CD4-positive, alpha-beta memory T cell (primary cell): ENCODE data around the gene CPEB2. TPM values are rescaled to one million over a fixed set of nuclear protein-coding genes. Genes with fewer than 3 reads are reported as not detected.

ENCODE experiments used
- CTCF ChIA-PET: fragments of 350-600 bp; sonication (Branson Sonifier 250); formaldehyde crosslinking; loops from one replicate; lab custom pipeline; 2021; ENCODE audit warnings: inconsistent platforms; ENCODE audit not compliant: partially characterized antibody; lab: Charles Lee
- POLR2A ChIA-PET: fragments of 350-600 bp; sonication (Branson Sonifier 250); formaldehyde crosslinking; loops from one replicate; lab custom pipeline; 2021; ENCODE audit not compliant: partially characterized antibody; lab: Charles Lee
- DNase-seq, 5 donors: peaks; one replicate each; pipeline versions ENCODE4 v3.0.0 to v3.0.0-alpha.2; 2020 to 2022; ENCODE audit warnings: mixed read lengths in 1 of 5
- H3K27ac ChIP-seq: one replicate; pipeline ENCODE4 v1.7.0; 2013; ENCODE audit warnings: low read depth, low read length
- H3K27me3 ChIP-seq: 2 replicates; pipeline ENCODE4 v1.7.0; 2013; ENCODE audit warnings: mild to moderate bottlenecking, low read length, moderate library complexity; ENCODE audit not compliant: insufficient read depth
- H3K36me3 ChIP-seq: 2 replicates; pipeline ENCODE4 v1.7.0; 2013; ENCODE audit warnings: mild to moderate bottlenecking, low read length, moderate library complexity; ENCODE audit not compliant: insufficient read depth
- H3K4me1 ChIP-seq: 2 replicates; pipeline ENCODE4 v1.7.0; 2013; ENCODE audit warnings: mild to moderate bottlenecking, low read length, moderate library complexity; ENCODE audit not compliant: insufficient read depth
- H3K4me3 ChIP-seq, 2 donors: one replicate each; pipeline ENCODE4 v1.7.0; 2013; ENCODE audit warnings: low read length in 2 of 2, mild to moderate bottlenecking in 1 of 2
- H3K9me3 ChIP-seq, 2 donors: one replicate each; pipeline ENCODE4 v1.7.0; 2013; ENCODE audit warnings: low read length in 2 of 2, control low read depth in 1 of 2; ENCODE audit not compliant: control insufficient read depth in 1 of 2
- H3K27ac Mint-ChIP-seq, 7 donors: one replicate each; pipeline ENCODE4 v1.8.0; 2020 to 2021; ENCODE audit warnings: mixed read lengths in 7 of 7, mild to moderate bottlenecking in 6 of 7, inconsistent platforms in 3 of 7, moderate library complexity in 3 of 7
- H3K27me3 Mint-ChIP-seq, 2 donors: one replicate each; pipeline ENCODE4 v1.8.0; 2020 to 2021; ENCODE audit warnings: mixed read lengths in 2 of 2
- H3K36me3 Mint-ChIP-seq, 2 donors: one replicate each; pipeline ENCODE4 v1.8.0; 2020 to 2021; ENCODE audit warnings: mixed read lengths in 2 of 2, inconsistent platforms in 1 of 2, mild to moderate bottlenecking in 1 of 2
- H3K4me1 Mint-ChIP-seq, 4 donors: one replicate each; pipeline ENCODE4 v1.8.0; 2020 to 2021; ENCODE audit warnings: mixed read lengths in 4 of 4, mild to moderate bottlenecking in 1 of 4
- H3K4me3 Mint-ChIP-seq, 8 donors: one replicate each; pipeline ENCODE4 v1.8.0; 2020 to 2021; ENCODE audit warnings: mixed read lengths in 8 of 8, mild to moderate bottlenecking in 7 of 8, moderate library complexity in 6 of 8, inconsistent platforms in 3 of 8
- H3K9me3 Mint-ChIP-seq, 8 donors: one replicate each; pipeline ENCODE4 v1.8.0; 2020 to 2021; ENCODE audit warnings: mixed read lengths in 8 of 8, mild to moderate bottlenecking in 5 of 8, inconsistent platforms in 3 of 8, moderate library complexity in 1 of 8
- intact Hi-C: fragments of 100-400 bp; cut with micrococcal nuclease; formaldehyde crosslinking; loops from one replicate; pipeline ENCODE4 v1.15.1; 2023
- polyA plus RNA-seq, 2 donors: library from polyadenylated mRNA; unstranded; fragments of 300-500 nt; fragmentation: Illumina TruSeq; gene quantifications; one replicate each; pipeline ENCODE4 v1.2.3, GENCODE V29; 2021
- total RNA-seq, 2 experiments: library from RNA; stranded (reverse); gene quantifications; one replicate each; pipeline ENCODE4 v1.2.3, GENCODE V29; 2021

Gene CPEB2
- total and polyA plus RNA-seq, 4 experiments from 2014 or later = 0.71 to 16.9 (median 9.0) TPM

DNA sequence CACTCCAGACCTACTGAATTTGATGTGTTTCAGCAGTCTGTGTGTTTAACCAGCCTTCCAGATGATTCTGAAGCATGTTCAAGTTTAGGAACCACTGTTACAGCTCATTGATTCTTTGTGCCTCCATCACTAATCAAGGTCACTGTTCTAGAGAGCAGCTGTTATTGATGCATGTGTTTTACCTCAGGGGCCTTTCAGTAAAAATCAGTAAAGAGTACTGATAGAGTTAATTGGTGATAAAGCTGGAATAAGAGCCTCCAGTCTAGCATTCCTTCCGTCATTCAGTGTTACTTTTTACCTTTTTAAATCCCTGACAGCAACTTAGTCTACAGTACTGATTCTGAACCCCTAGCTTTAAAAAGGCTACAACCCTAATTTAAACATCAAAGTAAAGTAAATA, 12.9 kb downstream of the CPEB2 start:
- peak overlapping the region in 1 of 7 donors; percentile 9 for H3K27ac Mint-ChIP-seq
- H3K36me3 Mint-ChIP-seq = peaks cover 23 to 38% of the 10 kb centered on the region in 2 donors
- POLR2A ChIA-PET = no interaction called here

DNA sequence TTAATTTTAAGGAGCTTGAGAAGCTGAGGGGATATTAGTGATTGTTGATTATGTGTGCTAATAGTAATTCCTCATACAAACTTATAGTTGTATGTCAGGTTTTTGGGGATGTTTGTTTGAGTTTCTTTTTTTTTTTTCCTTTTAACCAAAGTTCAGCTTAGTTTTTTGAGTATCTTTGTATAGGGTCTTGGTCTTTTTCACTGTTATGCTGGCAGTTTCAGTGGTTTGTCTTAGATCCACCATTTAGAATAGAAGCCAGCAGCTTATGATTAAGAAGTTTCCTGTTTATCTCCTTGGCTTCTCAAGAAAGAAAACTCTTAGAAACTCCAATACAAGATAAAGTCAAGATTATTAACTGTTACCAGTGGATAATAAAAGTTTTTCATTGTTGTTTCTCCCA, 16.1 kb downstream of the CPEB2 start:
- Histone ChIP-seq H3K4me1 (peaks cover 29% of the 10 kb centered on the region), H3K4me3 (no peak overlapping the region), H3K9me3 (no peaks in the 10 kb centered on the region), H3K36me3 (no peaks in the 10 kb centered on the region), H3K27me3 (no peaks in the 10 kb centered on the region), H3K27ac (no peak overlapping the region)
- Mint-ChIP-seq H3K4me3 (no peak overlapping the region), H3K4me1 (peaks cover 28 to 62% (median 36%) of the 10 kb centered on the region in 4 donors), H3K36me3 (peaks cover 14 to 29% of the 10 kb centered on the region in 2 donors), H3K27me3 (no peaks in the 10 kb centered on the region), H3K27ac (peak overlapping the region in 1 of 7 donors; percentile 8), H3K9me3 (no peaks in the 10 kb centered on the region)
- intact Hi-C loops = no loop called here
- CTCF ChIA-PET = no interaction called here
- POLR2A ChIA-PET = interaction anchor here (0.6 to 1.3 kb wide), 2 partner anchors 15 to 44 kb away, joined by 4 to 7 read pairs; no protein-coding TSS in a partner anchor
- no peak for DNase-seq

More for the DNA sequence above, 12.9 kb downstream of the CPEB2 start:
- Mint-ChIP-seq H3K27me3 (no peaks in the 10 kb centered on the region), H3K4me3 (no peak overlapping the region), H3K9me3 (no peaks in the 10 kb centered on the region), H3K4me1 (peaks cover 21 to 50% (median 28%) of the 10 kb centered on the region in 4 donors)
- peaks cover 22% of the 10 kb centered on the region for H3K4me1 ChIP-seq
- CTCF ChIA-PET = no interaction called here
- no peaks in the 10 kb centered on the region for H3K9me3 ChIP-seq
- DNase-seq = no peak
- H3K4me3 ChIP-seq = no peak overlapping the region
- peaks cover 2% of the 10 kb centered on the region for H3K36me3 ChIP-seq
- H3K27ac ChIP-seq = no peak overlapping the region
- no peaks in the 10 kb centered on the region for H3K27me3 ChIP-seq
- intact Hi-C loops = no loop called here

DNA sequence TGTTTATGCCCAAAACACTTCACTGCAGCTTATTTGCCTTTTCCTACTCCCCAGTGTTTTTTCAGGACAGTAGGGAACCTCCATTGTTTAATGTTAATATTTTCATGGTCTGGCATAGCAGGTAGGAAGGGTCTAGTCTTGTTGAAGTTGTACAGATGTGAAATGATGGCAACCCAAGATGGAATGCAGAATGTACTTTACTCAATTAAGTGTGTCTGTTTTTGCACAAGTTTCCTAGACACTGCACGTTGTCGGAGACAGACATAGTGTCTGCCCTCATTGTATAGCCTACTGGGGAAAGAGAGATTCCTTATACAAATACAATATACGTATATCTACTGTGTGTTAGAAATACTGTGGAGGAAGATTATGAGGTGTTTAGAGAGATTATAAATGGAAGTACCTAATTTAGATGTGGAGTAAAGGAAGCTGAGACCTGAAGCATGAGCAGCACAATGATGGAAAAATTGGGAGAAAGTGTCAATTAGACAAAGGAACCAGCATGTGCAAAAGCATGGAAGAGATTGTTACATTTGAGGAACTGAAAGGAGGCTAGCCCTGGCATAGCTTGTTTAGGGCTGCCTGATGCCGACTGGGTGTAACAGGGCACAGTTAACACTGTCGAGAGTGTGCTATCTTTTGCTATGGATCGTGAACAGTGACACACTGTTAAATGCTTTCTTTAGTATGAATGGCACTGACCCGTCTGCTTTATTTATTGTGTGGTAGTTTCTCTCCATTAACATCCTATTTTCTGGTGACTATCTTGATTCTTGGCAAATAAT, 18.4 kb downstream of the CPEB2 start:
- Histone ChIP-seq H3K9me3 (no peaks in the 10 kb centered on the region), H3K4me3 (no peak overlapping the region), H3K36me3 (no peaks in the 10 kb centered on the region), H3K27me3 (no peaks in the 10 kb centered on the region), H3K27ac (no peak overlapping the region), H3K4me1 (peaks cover 29% of the 10 kb centered on the region)
- peak overlapping the region in 1 of 7 donors; percentile 22 for H3K27ac Mint-ChIP-seq
- H3K9me3 Mint-ChIP-seq = no peaks in the 10 kb centered on the region
- DNase-seq = no peak
- peaks cover 25 to 53% (median 38%) of the 10 kb centered on the region in 4 donors for H3K4me1 Mint-ChIP-seq
- H3K4me3 Mint-ChIP-seq = peak overlapping the region in 1 of 8 donors; percentile 9
- ChIA-PET POLR2A (no interaction called here), CTCF (no interaction called here)
- intact Hi-C loops = no loop called here
- no peaks in the 10 kb centered on the region for H3K27me3 Mint-ChIP-seq
- H3K36me3 Mint-ChIP-seq = peaks cover 22 to 37% of the 10 kb centered on the region in 2 donors

DNA sequence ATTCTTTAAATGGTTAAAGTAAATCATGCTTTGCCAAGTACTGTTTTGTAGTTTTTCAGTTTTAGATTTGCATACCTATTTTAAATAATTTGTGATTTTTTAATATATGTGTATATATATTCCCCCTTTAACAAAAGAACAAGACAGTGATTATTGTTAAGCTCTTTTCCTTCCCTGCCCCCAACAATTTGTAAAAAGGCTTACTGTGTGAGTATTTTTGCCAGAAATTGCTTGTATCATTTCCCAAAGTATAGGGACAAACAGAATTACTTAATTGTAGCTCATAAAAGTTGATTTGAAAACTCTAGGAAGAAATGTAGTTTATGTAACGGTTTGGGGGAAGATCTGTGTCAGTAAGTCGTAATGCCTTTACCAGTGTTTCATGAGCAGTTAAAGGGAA, 19.0 kb downstream of the CPEB2 start:
- no peak overlapping the region for H3K4me3 Mint-ChIP-seq
- H3K9me3 ChIP-seq = no peaks in the 10 kb centered on the region
- peaks cover 29% of the 10 kb centered on the region for H3K4me1 ChIP-seq
- H3K27ac ChIP-seq = no peak overlapping the region
- H3K27me3 Mint-ChIP-seq = no peaks in the 10 kb centered on the region
- intact Hi-C loops = no loop called here
- no peaks in the 10 kb centered on the region for H3K27me3 ChIP-seq
- H3K36me3 Mint-ChIP-seq = peaks cover 22 to 37% of the 10 kb centered on the region in 2 donors
- DNase-seq = no peak
- peaks cover 27 to 50% (median 37%) of the 10 kb centered on the region in 4 donors for H3K4me1 Mint-ChIP-seq
- peak overlapping the region in 1 of 7 donors; percentile 9 for H3K27ac Mint-ChIP-seq
- no peak overlapping the region for H3K4me3 ChIP-seq
- H3K36me3 ChIP-seq = no peaks in the 10 kb centered on the region
- POLR2A ChIA-PET = no interaction called here
- CTCF ChIA-PET = no interaction called here
- H3K9me3 Mint-ChIP-seq = no peaks in the 10 kb centered on the region

DNA sequence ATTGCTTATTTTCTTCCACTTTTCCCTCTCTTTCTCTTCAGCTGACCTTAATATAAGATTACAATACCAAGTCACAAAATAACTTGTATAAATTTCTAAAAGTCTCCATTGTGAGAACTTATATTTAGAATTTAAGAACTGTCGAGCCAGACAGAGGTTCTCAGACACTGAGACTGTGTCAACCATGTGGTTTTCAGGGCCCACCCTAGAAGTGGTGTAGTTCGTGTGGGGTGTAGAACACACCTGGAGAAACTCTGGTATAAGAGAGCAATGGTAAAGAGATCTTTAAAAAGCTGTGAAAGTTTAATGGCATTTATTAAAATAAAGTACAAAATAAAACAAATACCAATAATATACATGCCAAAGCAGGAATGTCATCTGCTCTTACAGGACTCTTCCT, 19.7 kb downstream of the CPEB2 start:
- intact Hi-C loops = no loop called here
- Histone ChIP-seq H3K27me3 (no peaks in the 10 kb centered on the region), H3K4me3 (no peak overlapping the region), H3K9me3 (no peaks in the 10 kb centered on the region), H3K4me1 (peaks cover 24% of the 10 kb centered on the region), H3K27ac (no peak overlapping the region), H3K36me3 (no peaks in the 10 kb centered on the region)
- ChIA-PET POLR2A (no interaction called here), CTCF (no interaction called here)
- Mint-ChIP-seq H3K4me1 (peaks cover 27 to 48% (median 35%) of the 10 kb centered on the region in 4 donors), H3K27me3 (no peaks in the 10 kb centered on the region), H3K4me3 (no peak overlapping the region), H3K36me3 (peaks cover 22 to 36% of the 10 kb centered on the region in 2 donors), H3K27ac (peak overlapping the region in 1 of 7 donors; percentile 24), H3K9me3 (no peaks in the 10 kb centered on the region)
- DNase-seq = no peak

DNA sequence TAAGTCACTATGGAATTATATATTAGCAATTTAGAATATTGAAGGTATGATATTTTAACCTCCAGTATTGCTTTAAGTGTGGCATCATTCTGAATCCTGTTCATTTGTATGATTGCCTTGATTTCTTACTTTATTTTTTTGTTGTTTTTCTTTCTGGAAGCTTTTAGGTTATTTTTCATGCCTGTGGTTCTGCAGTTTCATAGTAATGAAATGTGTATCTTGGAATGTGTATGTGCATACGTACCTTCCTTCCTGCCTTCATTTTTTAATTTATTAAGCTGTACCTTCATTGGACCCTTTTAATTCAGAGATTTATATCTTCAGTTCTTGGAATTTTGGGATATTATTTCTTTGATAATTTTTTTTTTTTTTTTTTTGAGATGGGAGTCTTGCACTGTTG, 22.1 kb downstream of the CPEB2 start:
- H3K27me3 ChIP-seq = no peaks in the 10 kb centered on the region
- ChIA-PET CTCF (no interaction called here), POLR2A (interaction anchor here (1.7 kb wide), 1 partner anchor 21 kb away, joined by 5 read pairs; the partner anchor contains the start of gene CPEB2)
- H3K4me1 ChIP-seq = peaks cover 11% of the 10 kb centered on the region
- Mint-ChIP-seq H3K36me3 (peaks cover 28 to 34% of the 10 kb centered on the region in 2 donors), H3K4me1 (peaks cover 27 to 51% (median 40%) of the 10 kb centered on the region in 4 donors), H3K9me3 (no peaks in the 10 kb centered on the region), H3K27me3 (no peaks in the 10 kb centered on the region), H3K4me3 (no peak overlapping the region), H3K27ac (no peak overlapping the region)
- intact Hi-C loops = no loop called here
- DNase-seq = no peak
- no peaks in the 10 kb centered on the region for H3K36me3 ChIP-seq
- no peaks in the 10 kb centered on the region for H3K9me3 ChIP-seq
- no peak overlapping the region for H3K4me3 ChIP-seq
- H3K27ac ChIP-seq = no peak overlapping the region

DNA sequence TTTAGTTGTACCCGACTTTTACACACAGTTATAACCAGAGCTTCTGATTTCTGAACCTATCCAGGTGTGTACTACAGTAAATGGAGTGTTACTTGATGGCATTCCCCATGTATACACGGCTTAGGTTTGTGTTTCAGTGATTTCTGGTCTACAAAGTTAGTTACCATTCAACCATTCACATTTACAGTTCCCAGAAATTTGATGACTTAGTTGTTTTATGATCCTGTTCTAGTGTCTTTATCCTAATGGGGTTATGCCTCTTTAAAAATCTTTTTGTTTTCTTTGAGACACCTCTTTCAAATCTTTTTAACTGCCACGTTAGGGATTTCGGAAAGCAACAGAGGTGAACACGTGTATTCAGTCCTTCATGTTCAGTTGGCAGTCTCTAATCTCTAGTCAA, 23.4 kb downstream of the CPEB2 start:
- Histone ChIP-seq H3K36me3 (no peaks in the 10 kb centered on the region), H3K4me1 (peaks cover 7% of the 10 kb centered on the region), H3K27me3 (no peaks in the 10 kb centered on the region), H3K9me3 (no peaks in the 10 kb centered on the region), H3K27ac (no peak overlapping the region), H3K4me3 (no peak overlapping the region)
- no peak overlapping the region for H3K27ac Mint-ChIP-seq
- ChIA-PET POLR2A (interaction anchor here (1.7 kb wide), 1 partner anchor 23 kb away, joined by 5 read pairs; the partner anchor contains the start of gene CPEB2), CTCF (no interaction called here)
- intact Hi-C loops = no loop called here
- DNase-seq = no peak
- no peaks in the 10 kb centered on the region for H3K27me3 Mint-ChIP-seq
- no peak overlapping the region for H3K4me3 Mint-ChIP-seq
- H3K4me1 Mint-ChIP-seq = peaks cover 23 to 46% (median 30%) of the 10 kb centered on the region in 4 donors
- peaks cover 21 to 26% of the 10 kb centered on the region in 2 donors for H3K36me3 Mint-ChIP-seq
- H3K9me3 Mint-ChIP-seq = no peaks in the 10 kb centered on the region
